GM13976 (cell line): ENCODE data around the gene YAE1.
A peak's percentile ranks its signal among the peaks of the same experiment; 100 is the strongest.

Source experiments
- DNase-seq: peaks from one replicate; pipeline ENCODE4 v3.0.0; 2012; ENCODE audit warnings: low spot score
- CTCF ChIP-seq: IDR thresholded peaks from 2 replicates; pipeline ENCODE4 v1.5.1; 2012; ENCODE audit warnings: borderline replicate concordance, mild to moderate bottlenecking; ENCODE audit not compliant: insufficient read depth; ENCODE audit errors: extremely low read depth, missing control alignments, control extremely low read depth
- in situ Hi-C: fragments of 300-500 bp; cut with MboI; formaldehyde crosslinking; loops from one replicate; pipeline ENCODE4 v1.12.0; 2022; ENCODE audit warnings: low sequenced_read_pairs, mixed read lengths, inconsistent platforms; ENCODE audit not compliant: unreplicated experiment

The YAE1 gene

GRCh38 chr7:39621784-39622411, 55.7 kb downstream of the YAE1 start:
- peak; percentile 58 for DNase-seq
- no peak for TF ChIP-seq CTCF
- in situ Hi-C loops: no loop called here
